ENCODE measurements around the gene MGAT5.

Gene MGAT5

DNA sequence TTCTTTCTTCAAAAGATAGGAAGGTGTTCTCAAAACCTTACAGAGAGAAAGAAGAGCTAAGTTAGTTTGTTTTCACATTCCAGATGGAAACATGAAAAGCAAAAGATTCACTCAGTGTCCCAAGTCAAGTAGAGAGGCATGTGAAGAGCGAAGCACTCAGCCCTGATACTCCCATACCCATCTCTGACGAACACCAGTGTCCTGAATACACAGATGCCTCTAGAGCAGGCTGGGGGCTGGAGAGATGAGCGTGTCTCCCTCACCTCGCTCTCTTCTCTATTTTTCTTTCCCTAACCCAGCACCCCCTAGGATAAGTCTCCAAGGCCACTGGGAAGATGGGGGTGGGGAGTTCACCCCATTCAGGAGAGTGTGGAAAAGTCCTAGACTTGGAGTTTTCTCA, 237.2 kb downstream of the MGAT5 start (continued):
- TF ChIP-seq ZNF701 (tag by site-specific recombination; IDR thresholded peaks at IDR 0.05) (no peak), ZNF155 (tag by site-specific recombination; IDR thresholded peaks at IDR 0.05) (no peak), KLF10 (tag by site-specific recombination; IDR thresholded peaks at IDR 0.05) (no peak), GLIS1 (tag by site-specific recombination; IDR thresholded peaks at IDR 0.05) (no peak), ZBTB20 (tag by site-specific recombination; IDR thresholded peaks at IDR 0.05) (no peak)

DNA sequence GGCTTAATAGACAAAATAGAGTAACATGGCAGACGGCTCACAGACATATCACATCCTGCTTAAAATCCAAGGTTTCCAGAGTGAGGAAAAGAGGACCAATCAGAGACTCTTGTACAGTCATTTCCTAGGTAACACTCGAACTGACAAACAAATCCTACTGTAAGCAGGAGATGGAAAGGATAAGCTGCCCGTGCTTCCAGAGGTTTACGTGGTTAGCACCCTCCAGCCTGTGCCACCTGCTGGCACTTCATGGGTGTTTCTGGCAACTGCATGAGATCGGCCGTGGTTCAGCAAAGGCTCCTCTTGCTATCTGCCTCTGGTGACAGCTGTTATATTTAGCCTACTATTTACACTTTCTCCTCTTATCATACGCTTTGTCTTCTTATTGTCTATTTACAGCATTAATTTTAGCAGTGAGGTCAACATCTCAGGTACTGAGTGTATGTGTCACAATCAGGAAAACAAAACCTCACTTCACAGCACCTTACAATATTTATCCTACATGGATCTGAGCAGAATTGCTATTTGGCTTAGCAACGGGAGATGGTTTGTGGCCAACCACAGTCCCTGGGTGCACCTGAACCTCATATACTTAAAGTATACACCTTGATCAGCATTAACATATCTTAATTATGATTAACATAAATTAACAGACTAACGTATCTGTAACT, 238.0 kb downstream of the MGAT5 start:
- TF ChIP-seq ZNF140 (tag by site-specific recombination; IDR thresholded peaks at IDR 0.05) (peak; percentile 21; the same call in 1 of the 2 replicates), ZNF555 (tag by site-specific recombination; conservative IDR thresholded peaks at IDR 0.05) (no peak)
- H3K9me3 ChIP-seq (ENCODE audit: control insufficient read depth, insufficient read depth, low read depth, low read length): no peaks in the 10 kb centered on the region
- no peak overlapping the region for H3K4me3 ChIP-seq (ENCODE audit: low read depth, low read length)
- no peak overlapping the region for H3K27ac ChIP-seq (ENCODE audit: extremely low read depth, low read depth, low read length)
- H3K36me3 ChIP-seq (ENCODE audit: control insufficient read depth in 2 of 2, insufficient read depth in 1 of 2, low read length in 2 of 2): no peaks in the 10 kb centered on the region
- H3K4me1 ChIP-seq (ENCODE audit: control insufficient read depth, insufficient read depth, low read length): no peaks in the 10 kb centered on the region
- ChIA-PET POLR2A (no interaction called here), CTCF (interaction anchor here (1.5 kb wide), 1 partner anchor 41 kb away, joined by 5 read pairs; no protein-coding TSS in a partner anchor)

DNA sequence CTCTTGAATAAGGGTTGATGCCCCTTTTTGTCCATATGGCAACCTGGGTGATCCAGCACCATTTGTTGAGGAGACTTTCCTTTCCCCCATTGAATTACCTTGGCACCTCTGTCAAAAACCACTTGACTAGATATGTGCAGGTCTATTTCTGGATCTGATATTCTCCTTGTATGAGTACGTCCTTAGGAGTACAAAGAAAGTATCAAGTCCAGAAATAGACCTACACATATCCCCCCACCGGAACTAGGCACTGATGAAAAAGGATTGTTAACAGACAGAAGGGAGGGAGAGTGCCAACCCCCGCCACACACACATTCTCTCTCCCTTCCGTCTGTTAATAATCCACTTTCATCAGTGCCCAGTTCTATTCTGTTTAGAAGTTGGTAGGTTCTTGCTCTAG, 239.9 kb downstream of the MGAT5 start:
- ChIA-PET POLR2A (no interaction called here), CTCF (no interaction called here)
- TF ChIP-seq ZNF561 (tag by site-specific recombination; IDR thresholded peaks at IDR 0.05; ENCODE audit: borderline replicate concordance) (no peak), WT1 (tag by site-specific recombination; IDR thresholded peaks at IDR 0.05) (no peak)
- Histone ChIP-seq H3K4me3 (ENCODE audit: low read depth, low read length) (no peak overlapping the region), H3K4me1 (ENCODE audit: control insufficient read depth, insufficient read depth, low read length) (no peaks in the 10 kb centered on the region), H3K36me3 (ENCODE audit: control insufficient read depth in 2 of 2, insufficient read depth in 1 of 2, low read length in 2 of 2) (no peaks in the 10 kb centered on the region), H3K27ac (ENCODE audit: extremely low read depth, low read depth, low read length) (no peak overlapping the region), H3K9me3 (ENCODE audit: control insufficient read depth, insufficient read depth, low read depth, low read length) (no peaks in the 10 kb centered on the region)

DNA sequence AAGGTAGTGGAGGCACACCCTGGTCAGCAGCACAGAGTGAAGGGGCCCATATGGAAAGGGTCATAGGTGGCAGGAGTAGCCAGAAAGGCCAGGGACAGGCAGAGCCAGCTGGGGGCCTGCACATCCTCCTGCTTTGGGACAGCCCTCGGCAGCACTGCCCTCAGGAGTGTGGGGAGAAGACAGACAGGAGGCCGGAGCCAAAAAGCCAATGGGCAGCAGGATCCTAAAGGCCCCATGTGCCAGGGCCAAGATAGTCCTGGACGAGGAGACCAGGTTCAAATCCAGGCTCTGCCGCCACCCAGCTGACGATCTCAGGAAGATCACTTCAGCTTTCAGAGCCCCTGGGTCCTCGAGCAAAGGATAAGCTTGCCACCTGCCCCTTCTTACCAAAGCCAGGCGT, 244.8 kb downstream of the MGAT5 start:
- H3K36me3 ChIP-seq (ENCODE audit: control insufficient read depth in 2 of 2, insufficient read depth in 1 of 2, low read length in 2 of 2): no peaks in the 10 kb centered on the region
- no peaks in the 10 kb centered on the region for H3K4me1 ChIP-seq (ENCODE audit: control insufficient read depth, insufficient read depth, low read length)
- ChIA-PET CTCF (no interaction called here), POLR2A (no interaction called here)
- no peaks in the 10 kb centered on the region for H3K9me3 ChIP-seq (ENCODE audit: control insufficient read depth, insufficient read depth, low read depth, low read length)
- H3K27ac ChIP-seq (ENCODE audit: extremely low read depth, low read depth, low read length): no peak overlapping the region
- H3K4me3 ChIP-seq (ENCODE audit: low read depth, low read length): no peak overlapping the region
- TF ChIP-seq ZNF558 (tag by site-specific recombination; IDR thresholded peaks at IDR 0.05) (no peak), ZNF426 (tag by site-specific recombination; IDR thresholded peaks at IDR 0.05) (no peak), ZNF473 (tag by site-specific recombination; IDR thresholded peaks at IDR 0.05) (no peak), ZSCAN16 (tag by site-specific recombination; IDR thresholded peaks at IDR 0.05) (no peak), HOXA7 (CRISPR knock-in tag; IDR thresholded peaks at IDR 0.05; ENCODE audit: borderline replicate concordance) (no peak), SALL2 (tag by site-specific recombination; IDR thresholded peaks at IDR 0.05; ENCODE audit: borderline replicate concordance) (no peak), ZNF555 (tag by site-specific recombination; conservative IDR thresholded peaks at IDR 0.05) (no peak), ZNF530 (tag by site-specific recombination; IDR thresholded peaks at IDR 0.05; ENCODE audit: low read depth) (no peak)
- TF ChIP-seq, protein P1, sequence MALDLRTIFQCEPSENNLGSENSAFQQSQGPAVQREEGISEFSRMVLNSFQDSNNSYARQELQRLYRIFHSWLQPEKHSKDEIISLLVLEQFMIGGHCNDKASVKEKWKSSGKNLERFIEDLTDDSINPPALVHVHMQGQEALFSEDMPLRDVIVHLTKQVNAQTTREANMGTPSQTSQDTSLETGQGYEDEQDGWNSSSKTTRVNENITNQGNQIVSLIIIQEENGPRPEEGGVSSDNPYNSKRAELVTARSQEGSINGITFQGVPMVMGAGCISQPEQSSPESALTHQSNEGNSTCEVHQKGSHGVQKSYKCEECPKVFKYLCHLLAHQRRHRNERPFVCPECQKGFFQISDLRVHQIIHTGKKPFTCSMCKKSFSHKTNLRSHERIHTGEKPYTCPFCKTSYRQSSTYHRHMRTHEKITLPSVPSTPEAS (tag by site-specific recombination; IDR thresholded peaks at IDR 0.05): no peak
